Spinal cord (tissue), 10 donors: ENCODE results near the gene NEK1. TPM values are rescaled to one million over a fixed set of nuclear protein-coding genes. Genes with fewer than 3 reads are reported as not detected.

Experiments used
- DNase-seq, 6 donors: peaks; one replicate each; pipeline versions ENCODE4 v3.0.0 to v3.0.0-alpha.2; 2013 to 2015; ENCODE audit warnings: low spot score in 6 of 6, low read depth in 4 of 6
- H3K27ac ChIP-seq: one replicate; pipeline ENCODE4 v1.5.1; 2013; ENCODE audit warnings: low read depth, low read length, control low read depth
- H3K27me3 ChIP-seq: one replicate; pipeline ENCODE4 v1.6.1; 2013; ENCODE audit warnings: low read length; ENCODE audit not compliant: control insufficient read depth, insufficient read depth
- H3K36me3 ChIP-seq: one replicate; pipeline ENCODE4 v1.6.1; 2013; ENCODE audit warnings: low read length; ENCODE audit not compliant: control insufficient read depth, insufficient read depth
- H3K4me1 ChIP-seq: one replicate; pipeline ENCODE4 v1.6.1; 2013; ENCODE audit warnings: low read length; ENCODE audit not compliant: control insufficient read depth, insufficient read depth
- H3K4me3 ChIP-seq: one replicate; pipeline ENCODE4 v1.5.1; 2013; ENCODE audit warnings: low read depth, low read length, control low read depth
- H3K9me3 ChIP-seq: one replicate; pipeline ENCODE4 v1.6.1; 2013; ENCODE audit warnings: low read length; ENCODE audit not compliant: control insufficient read depth, insufficient read depth
- WGBS: methylation state at CpG from one replicate; pipeline ENCODE4 v1.1.5; 2013; ENCODE audit warnings: missing lambda C conversion rate; ENCODE audit not compliant: insufficient coverage; 5-methylcytosine and 5-hydroxymethylcytosine counted together
- polyA plus RNA-seq, 2 donors: library from polyadenylated mRNA; unstranded; fragments of 120-200 nt; gene quantifications; one replicate each; pipeline ENCODE4 v1.2.1, GENCODE V29; 2013; ENCODE audit not compliant: insufficient read length in 2 of 2
- total RNA-seq, 2 donors: library from RNA; depleted of rRNA in 1 of 2; stranded (reverse); fragments of 120-200 nt in 1 of 2; fragments of >200 nt in 1 of 2; gene quantifications; one replicate each; pipeline versions ENCODE4 v1.2.3 to v1.2.4, GENCODE V29; 2013 to 2014
- donor health status: healthy.

NEK1 gene
- total and polyA plus RNA-seq, 4 donors = 24.0 to 42.6 (median 28.2) TPM

DNA sequence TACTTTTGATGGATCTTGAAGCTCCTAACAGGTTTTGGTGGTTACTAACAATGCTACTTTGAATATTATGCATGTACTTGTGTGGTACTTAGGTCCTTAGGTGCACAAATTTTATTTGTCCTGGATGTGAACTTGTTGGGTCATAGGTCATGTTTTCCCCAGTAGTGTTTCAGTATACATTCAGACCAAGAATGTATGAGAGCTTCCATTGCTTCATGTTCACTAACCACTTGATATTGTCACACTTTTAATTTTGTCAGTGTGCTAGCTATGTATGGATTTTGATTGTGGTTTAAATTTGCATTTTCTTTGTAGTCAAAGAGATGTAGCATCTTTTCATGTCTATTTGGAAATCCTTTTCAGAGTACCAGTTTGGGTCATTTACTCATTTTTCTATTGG is 40.2 kb upstream of the NEK1 start:
- no peak overlapping the region for H3K4me3 ChIP-seq
- H3K36me3 ChIP-seq = no peaks in the 10 kb centered on the region
- H3K27me3 ChIP-seq = no peaks in the 10 kb centered on the region
- H3K27ac ChIP-seq = no peak overlapping the region
- DNase-seq = no peak
- peaks cover 5% of the 10 kb centered on the region for H3K4me1 ChIP-seq
- H3K9me3 ChIP-seq = no peaks in the 10 kb centered on the region

DNA sequence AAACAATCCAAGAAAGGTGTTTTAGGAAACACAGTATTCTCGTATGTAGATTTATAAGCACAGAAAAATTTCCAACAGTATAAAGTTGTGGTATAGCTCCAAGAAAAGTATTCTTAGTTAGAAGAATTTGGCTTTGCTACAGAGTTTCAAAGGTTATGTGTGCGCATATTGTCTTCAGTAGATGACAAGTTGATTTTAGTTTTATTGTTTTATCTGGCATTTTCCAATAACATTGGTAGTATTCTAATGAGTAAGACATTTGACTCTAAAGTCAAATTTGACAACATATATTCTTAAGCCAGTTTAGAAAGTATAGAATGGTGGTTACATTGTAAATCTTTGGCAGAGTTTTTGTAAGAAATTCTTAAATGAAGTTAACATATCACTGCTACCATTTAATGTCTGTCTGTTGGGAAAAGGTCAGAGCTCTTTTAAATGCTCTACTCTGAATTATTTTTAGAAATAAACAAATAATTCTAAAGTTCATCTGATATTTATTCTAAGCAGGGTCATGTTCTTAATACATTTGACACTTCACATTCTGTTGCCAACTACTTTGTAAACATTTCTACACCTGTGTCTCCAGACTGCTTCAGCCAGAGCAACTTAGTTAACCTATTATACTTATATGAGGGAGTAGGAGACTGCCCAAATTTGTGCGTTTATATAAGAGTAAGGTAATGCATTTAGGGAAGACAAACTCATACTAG is 38.0 kb upstream of the NEK1 start:
- DNase-seq = no peak
- H3K9me3 ChIP-seq = no peaks in the 10 kb centered on the region
- no peaks in the 10 kb centered on the region for H3K27me3 ChIP-seq
- no peak overlapping the region for H3K27ac ChIP-seq
- peaks cover 4% of the 10 kb centered on the region for H3K36me3 ChIP-seq
- H3K4me3 ChIP-seq = no peak overlapping the region
- no CpG with 5 or more reads among the region's 3 CpGs for WGBS
- peaks cover 5% of the 10 kb centered on the region for H3K4me1 ChIP-seq

DNA sequence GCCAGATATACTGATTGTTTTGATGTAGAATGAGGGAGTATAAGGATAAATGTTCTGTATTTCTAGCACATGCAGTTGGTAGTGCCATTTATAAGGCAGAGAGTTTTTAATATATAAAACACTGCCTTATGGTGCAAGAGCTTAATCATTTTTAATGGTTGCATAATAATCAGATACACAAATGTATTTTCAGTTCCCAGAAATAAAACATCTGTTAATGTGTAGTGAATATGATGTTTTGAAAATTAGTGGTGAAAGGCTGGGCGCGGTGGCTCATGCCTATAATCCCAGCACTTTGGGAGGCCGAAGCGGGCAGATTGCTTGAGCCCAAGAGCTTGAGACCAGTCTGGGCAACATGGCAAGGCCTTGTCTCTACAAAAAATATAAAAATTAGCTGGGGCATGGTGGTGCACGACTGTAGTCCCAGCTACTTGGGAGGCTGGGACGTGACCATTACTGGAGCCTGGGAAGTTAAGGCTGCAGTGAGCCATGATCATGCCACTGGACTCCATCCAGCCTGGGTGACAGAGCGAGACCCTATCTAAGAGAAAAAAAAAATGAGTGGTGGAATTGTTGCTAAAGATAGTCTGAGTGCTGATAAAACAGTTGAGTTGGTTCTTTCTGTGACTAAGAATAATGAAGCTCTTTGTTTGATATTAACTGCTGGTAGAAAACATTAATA is 37.3 kb upstream of the NEK1 start:
- Histone ChIP-seq H3K4me1 (peaks cover 5% of the 10 kb centered on the region), H3K27me3 (no peaks in the 10 kb centered on the region), H3K36me3 (peaks cover 4% of the 10 kb centered on the region), H3K4me3 (no peak overlapping the region), H3K27ac (no peak overlapping the region), H3K9me3 (no peaks in the 10 kb centered on the region)
- WGBS = 93% methylated on average over 7 of the region's 7 CpGs
- DNase-seq = peak in 1 of 6 donors; percentile 3

DNA sequence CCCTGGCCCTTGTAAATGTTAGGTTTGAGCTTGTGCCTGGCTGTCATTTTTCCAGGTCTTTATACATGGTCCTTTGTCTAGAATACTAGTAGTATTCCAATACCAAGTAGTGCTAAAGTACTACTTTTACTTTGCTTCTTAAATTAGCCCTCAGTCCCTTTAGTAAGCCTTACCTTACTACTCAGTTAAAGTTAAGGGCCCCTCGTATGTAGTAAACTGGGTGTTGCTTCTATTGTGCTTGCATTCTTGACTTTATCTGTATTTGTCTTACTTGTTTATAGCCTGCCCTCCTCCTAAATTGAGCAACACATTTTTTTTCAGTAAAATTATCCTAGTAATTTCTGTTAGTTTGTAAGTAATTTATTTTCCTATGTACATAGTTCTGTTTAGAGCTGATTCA is 33.2 kb upstream of the NEK1 start:
- Histone ChIP-seq H3K4me3 (no peak overlapping the region), H3K27me3 (no peaks in the 10 kb centered on the region), H3K36me3 (peaks cover 4% of the 10 kb centered on the region), H3K27ac (no peak overlapping the region), H3K9me3 (no peaks in the 10 kb centered on the region), H3K4me1 (peaks cover 5% of the 10 kb centered on the region)
- WGBS = no CpG with 5 or more reads among the region's 1 CpG
- DNase-seq = no peak

DNA sequence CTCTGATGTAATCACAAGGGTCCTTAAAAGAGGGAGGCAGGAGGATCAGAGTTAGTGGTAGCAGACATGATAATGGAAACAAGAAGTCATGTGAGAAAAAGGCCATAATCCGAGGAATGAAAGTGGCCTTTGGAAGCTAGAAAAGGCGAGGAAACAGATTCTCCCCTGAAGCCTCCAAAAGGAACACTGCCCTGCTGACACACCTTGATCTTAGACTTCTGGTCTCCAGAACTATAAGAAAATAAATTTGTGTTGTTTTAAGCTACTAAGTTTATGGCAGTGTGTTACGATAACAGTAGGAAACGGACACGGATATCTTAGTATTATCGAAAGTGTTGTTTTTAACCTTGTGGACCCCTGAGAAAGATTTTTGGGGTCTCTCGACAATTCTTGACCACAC is 32.4 kb upstream of the NEK1 start:
- H3K4me1 ChIP-seq = peaks cover 3% of the 10 kb centered on the region
- no peak overlapping the region for H3K27ac ChIP-seq
- H3K4me3 ChIP-seq = no peak overlapping the region
- H3K36me3 ChIP-seq = peaks cover 4% of the 10 kb centered on the region
- WGBS = 98% methylated on average over 5 of the region's 7 CpGs
- no peak for DNase-seq
- H3K27me3 ChIP-seq = no peaks in the 10 kb centered on the region
- no peaks in the 10 kb centered on the region for H3K9me3 ChIP-seq

DNA sequence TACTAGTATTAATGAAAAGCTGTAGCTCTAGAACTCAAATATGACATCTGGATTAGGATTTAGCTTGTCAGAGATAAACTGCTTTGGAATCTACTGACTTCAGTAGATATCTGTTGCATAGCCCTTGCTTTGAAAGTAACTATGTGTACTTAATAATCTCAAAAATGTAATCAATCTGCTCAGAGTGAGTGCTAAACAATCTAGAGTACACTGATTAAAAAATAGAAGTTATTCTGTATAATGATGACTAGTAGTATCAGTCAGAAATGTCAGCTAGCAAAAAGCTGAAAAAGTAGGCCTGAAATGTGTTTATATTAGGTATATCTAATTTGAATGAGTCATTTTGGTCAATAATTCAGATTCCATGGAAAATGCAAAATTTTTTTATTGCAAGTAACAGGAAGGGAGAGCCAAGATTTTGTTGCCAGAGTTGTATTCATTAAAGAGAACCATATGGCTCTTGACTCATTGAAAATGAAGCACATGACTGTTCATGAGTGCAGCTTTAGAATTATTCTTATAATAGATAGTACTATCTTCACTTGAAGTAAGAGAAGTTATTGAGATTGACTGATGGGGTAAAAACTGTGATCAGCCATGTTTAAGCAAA is 28.0 kb upstream of the NEK1 start:
- peaks cover 3% of the 10 kb centered on the region for H3K36me3 ChIP-seq
- no peaks in the 10 kb centered on the region for H3K9me3 ChIP-seq
- peak in 1 of 6 donors; percentile 26 for DNase-seq
- no peak overlapping the region for H3K4me3 ChIP-seq
- no peak overlapping the region for H3K27ac ChIP-seq
- H3K27me3 ChIP-seq = no peaks in the 10 kb centered on the region
- H3K4me1 ChIP-seq = no peaks in the 10 kb centered on the region

DNA sequence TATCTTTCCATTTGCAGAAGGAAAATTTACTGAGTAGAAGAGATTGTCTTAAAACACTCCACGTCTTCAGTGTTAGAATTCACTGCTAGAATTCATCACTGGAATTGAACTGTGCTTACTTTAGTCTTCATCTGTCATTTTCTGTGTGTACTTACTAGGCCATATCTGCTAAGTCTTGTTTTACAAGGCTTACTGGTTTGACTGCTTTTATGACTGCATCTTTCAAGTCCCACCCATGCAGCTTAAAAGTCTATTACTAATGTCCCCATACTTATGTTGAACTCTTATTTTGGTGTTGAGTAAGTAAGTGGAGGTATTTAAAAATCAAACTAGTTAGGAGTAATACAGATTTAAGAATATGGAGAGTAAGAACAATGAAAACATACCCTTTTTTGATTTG is 22.6 kb upstream of the NEK1 start:
- no CpG with 5 or more reads among the region's 1 CpG for WGBS
- Histone ChIP-seq H3K27me3 (no peaks in the 10 kb centered on the region), H3K4me3 (no peak overlapping the region), H3K4me1 (no peaks in the 10 kb centered on the region), H3K27ac (no peak overlapping the region), H3K36me3 (peaks cover 3% of the 10 kb centered on the region), H3K9me3 (no peaks in the 10 kb centered on the region)
- no peak for DNase-seq

DNA sequence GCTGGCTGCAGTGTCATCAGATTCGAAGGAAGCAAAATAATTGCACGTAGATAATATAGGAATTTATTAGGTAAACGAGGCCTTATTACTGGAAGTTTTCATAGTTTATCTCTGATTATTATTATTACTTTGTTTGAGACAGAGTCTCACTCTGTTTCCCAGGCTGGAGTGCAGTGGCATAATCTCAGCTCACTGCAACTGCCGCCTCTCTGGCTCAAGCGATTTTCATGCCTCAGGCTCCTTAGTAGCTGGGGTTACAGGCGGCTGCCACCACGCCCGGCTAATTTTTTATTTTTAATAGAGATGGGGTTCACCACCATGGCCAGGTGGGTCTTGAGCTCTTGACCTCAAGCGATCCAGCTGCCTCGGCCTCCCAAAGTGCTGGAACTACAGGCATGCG is 20.5 kb upstream of the NEK1 start:
- Histone ChIP-seq H3K4me3 (no peak overlapping the region), H3K36me3 (no peaks in the 10 kb centered on the region), H3K4me1 (no peaks in the 10 kb centered on the region), H3K9me3 (no peaks in the 10 kb centered on the region), H3K27me3 (no peaks in the 10 kb centered on the region), H3K27ac (no peak overlapping the region)
- DNase-seq = no peak
- 100% methylated on average over 1 of the region's 11 CpGs for WGBS

DNA sequence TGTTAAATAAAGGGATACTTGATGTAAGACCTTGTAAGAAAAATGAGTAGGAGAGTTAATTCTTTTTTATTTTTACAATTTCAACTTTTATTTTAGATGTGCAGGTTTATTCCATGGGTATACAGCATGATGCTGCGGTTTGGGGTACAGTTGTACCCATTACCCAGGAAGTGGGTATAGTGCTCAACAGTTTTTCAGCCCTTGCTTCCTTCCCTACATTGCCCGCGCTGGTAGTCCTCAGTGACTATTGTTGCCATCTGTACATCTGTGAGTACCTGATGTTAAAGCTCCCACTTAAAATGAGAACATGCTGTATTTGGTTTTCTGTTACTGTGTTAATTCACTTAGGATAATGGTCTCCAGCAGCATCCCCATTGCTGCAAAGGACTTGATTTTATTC is 17.7 kb upstream of the NEK1 start:
- Histone ChIP-seq H3K27me3 (no peaks in the 10 kb centered on the region), H3K9me3 (no peaks in the 10 kb centered on the region), H3K36me3 (no peaks in the 10 kb centered on the region), H3K4me3 (no peak overlapping the region), H3K4me1 (no peaks in the 10 kb centered on the region), H3K27ac (no peak overlapping the region)
- no peak for DNase-seq
- no CpG with 5 or more reads among the region's 3 CpGs for WGBS

DNA sequence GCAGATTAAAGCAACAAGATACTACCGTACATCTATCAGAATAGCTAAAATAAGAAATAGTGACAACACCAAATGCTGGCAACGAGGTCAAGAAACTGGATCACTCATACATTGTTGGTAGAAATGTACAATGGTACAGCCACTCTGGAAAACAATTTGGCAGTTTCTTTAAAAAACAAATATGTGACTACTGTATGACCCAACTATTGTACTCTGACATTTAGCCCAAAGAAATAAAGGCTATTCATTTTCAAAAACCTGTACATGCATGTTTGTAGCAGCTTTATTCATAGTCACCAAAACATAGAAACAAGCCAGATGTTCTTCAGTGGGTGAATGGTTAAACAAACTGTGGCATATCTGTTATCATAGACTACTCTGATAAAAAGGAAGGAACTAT is 16.2 kb upstream of the NEK1 start:
- Histone ChIP-seq H3K4me1 (no peaks in the 10 kb centered on the region), H3K9me3 (no peaks in the 10 kb centered on the region), H3K36me3 (no peaks in the 10 kb centered on the region), H3K27ac (no peak overlapping the region), H3K27me3 (no peaks in the 10 kb centered on the region), H3K4me3 (no peak overlapping the region)
- no CpG with 5 or more reads among the region's 2 CpGs for whole genome bisulfite sequencing
- DNase-seq = no peak
